ENCODE results near the gene SYTL1.

GRCh38 chr1:27298632-27299384 is 43.0 kb upstream of the SYTL1 start:
- TF ChIP-seq CTCF (IDR thresholded peaks at IDR 0.05) (no peak), POLR2A (IDR thresholded peaks at IDR 0.05) (no peak)

Data from uterus (tissue), 2 donors.